Retina (tissue), 1 donor: Measurements from ENCODE around the gene GABRR1.
"Not testable (repeated sequence)": the region's sequence is repeated elsewhere in the genome, so short reads cannot be mapped to it uniquely, and the experiment has no call there.

Experiments
- DNase-seq: peaks from one replicate; pipeline ENCODE4 v3.0.0-alpha.2; 2016

Gene GABRR1

GRCh38 chr6:89148016-89148750 is 69.0 kb downstream of the GABRR1 start:
- no peak for DNase-seq

GRCh38 chr6:89146718-89147700 is 70.1 kb downstream of the GABRR1 start:
- DNase-seq = no peak

- DNase-seq = peak; percentile 95
These were observed 71.0 kb downstream of the GABRR1 start, which contains the start of gene PM20D2 for GRCh38 chr6:89145956-89146717. PM20D2 (plus strand) TSS chr6:89146055; CDS start chr6:89146145, 90 bp downstream.

- DNase-seq = no peak
These were observed 71.8 kb downstream of the GABRR1 start for GRCh38 chr6:89145091-89145955.

- no peak for DNase-seq
These were observed 72.7 kb downstream of the GABRR1 start for GRCh38 chr6:89144354-89144906.

- no peak for DNase-seq
These were observed 76.6 kb downstream of the GABRR1 start for GRCh38 chr6:89140347-89141156.

- no peak for DNase-seq
These were observed 77.4 kb downstream of the GABRR1 start for GRCh38 chr6:89139509-89140346.

- no peak for DNase-seq
These were observed 79.0 kb downstream of the GABRR1 start for GRCh38 chr6:89138173-89138572.

- no peak for DNase-seq
These were observed 82.4 kb downstream of the GABRR1 start for GRCh38 chr6:89134723-89135122.

- DNase-seq = no peak
These were observed 83.2 kb downstream of the GABRR1 start for GRCh38 chr6:89133981-89134380.

GRCh38 chr6:89132057-89132456 is 85.1 kb downstream of the GABRR1 start:
- no peak for DNase-seq

GRCh38 chr6:89131599-89131998 is 85.6 kb downstream of the GABRR1 start:
- DNase-seq = no peak

- DNase-seq = not testable (repeated sequence)
These were observed 88.9 kb downstream of the GABRR1 start for GRCh38 chr6:89128256-89128671.
